Transverse colon (tissue), 3 donors: ENCODE measurements around the gene ABCA4.

Experiments used
- EP300 ChIP-seq: sonication (generic); formaldehyde crosslinking; IDR thresholded peaks from one replicate; pipeline ENCODE4 v1.6.1; 2017; ENCODE audit warnings: antibody characterized with exemption, low read depth
- POLR2A ChIP-seq: fragments of 450-650 bp; IDR thresholded peaks from one replicate; pipeline ENCODE4 v1.6.1; 2016; ENCODE audit warnings: antibody characterized with exemption, mild to moderate bottlenecking, moderate library complexity
- POLR2AphosphoS5 ChIP-seq, 3 donors: sonication (generic); formaldehyde crosslinking; IDR thresholded peaks; one replicate each; pipeline ENCODE4 v1.6.1; 2016; ENCODE audit warnings: antibody characterized with exemption in 3 of 3

GRCh38 chr1:94124538-94124937, 3.6 kb upstream of the ABCA4 start:
- TF ChIP-seq EP300 (no peak), POLR2A (no peak), POLR2AphosphoS5 (IDR thresholded peaks at IDR 0.05) (no peak)
